Stimulated activated CD8-positive, alpha-beta memory T cell treated with anti-CD3 and anti-CD28 coated beads, Interleukin-15, amount 100 ng/mL, for 1 hour (primary cell): ENCODE results near the gene PTTG1IP.

ENCODE experiments used
- DNase-seq: peaks from one replicate; pipeline ENCODE4 v3.0.0-alpha.2; 2020; ENCODE audit warnings: low read depth

Gene PTTG1IP

GRCh38 chr21:44865561-44866280, 7.8 kb downstream of the PTTG1IP start:
- DNase-seq = no peak

DNA sequence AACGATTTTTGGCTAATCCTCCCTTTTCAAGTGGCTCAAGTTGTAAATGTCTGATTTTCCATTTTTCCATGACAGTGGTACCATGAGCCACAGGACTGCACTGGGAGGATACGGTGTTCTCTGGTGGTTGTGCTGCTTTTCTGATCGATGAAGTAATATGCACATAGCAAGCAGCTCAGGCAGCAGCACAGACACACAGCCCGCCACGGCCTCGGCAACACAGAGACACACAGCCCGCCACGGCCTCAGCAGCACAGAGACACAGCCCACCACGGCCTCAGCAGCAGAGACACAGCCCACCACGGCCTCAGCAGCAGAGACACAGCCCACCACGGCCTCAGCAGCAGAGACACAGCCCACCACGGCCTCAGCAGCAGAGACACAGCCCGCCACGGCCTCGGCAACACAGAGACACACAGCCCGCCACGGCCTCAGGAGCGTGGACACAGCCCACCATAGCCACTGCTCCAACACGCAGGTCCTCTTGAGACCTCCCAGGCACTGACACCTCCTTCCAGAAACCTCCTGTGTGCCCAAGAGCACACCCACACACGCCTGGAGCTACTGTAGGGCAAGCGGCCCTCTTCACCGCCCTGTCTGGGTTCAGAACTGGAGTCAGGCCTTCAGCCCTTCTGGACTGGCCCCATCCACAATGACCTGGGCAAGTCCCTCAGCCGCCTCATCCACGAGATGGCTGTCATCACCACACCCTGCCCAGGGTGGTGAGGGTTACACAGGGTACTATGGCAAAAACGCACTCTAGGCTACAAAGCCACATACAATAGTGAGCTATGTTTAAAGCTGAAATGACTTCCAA, 10.4 kb downstream of the PTTG1IP start:
- DNase-seq = no peak

DNA sequence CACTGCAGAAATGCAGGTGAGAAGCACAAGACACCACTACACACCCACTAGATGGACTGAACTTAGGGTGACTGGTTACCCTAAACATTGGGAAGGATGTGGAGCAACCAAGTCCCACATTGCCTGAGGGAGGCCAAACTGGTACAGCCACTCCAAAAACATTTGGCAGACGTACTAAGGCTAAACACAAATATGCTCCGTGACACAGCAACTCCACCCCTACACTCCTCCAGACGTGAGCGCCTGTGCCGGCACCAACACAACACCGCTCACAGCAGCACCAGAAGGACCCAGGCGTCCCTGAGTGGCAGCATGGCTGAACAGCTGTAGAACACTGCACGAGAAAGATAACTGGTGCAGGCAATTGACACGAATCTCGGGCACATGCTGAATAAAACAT, 14.7 kb downstream of the PTTG1IP start:
- no peak for DNase-seq

DNA sequence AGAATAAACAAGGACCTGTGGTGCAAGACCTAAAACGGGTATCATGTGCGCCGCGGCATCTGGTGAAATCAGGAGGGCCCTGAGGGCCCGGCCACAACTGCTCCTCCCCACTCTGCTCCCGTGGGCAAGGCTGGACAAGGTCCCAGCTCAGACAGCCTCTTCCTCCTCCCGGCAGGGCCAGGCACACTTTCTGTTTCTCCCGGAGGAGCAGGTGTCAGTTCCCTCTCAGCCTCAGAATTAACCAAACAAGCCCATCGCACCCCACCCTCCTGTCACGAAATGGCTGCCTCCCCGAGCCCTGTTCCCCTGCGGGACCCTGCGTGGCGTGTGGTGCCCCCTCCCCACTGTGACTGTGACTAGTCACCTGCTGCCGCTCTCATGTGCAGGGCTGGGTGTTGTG, 15.2 kb downstream of the PTTG1IP start:
- no peak for DNase-seq

GRCh38 chr21:44857127-44857892, 16.2 kb downstream of the PTTG1IP start:
- DNase-seq = no peak

- no peak for DNase-seq
Measured at GRCh38 chr21:44856131-44856530, 17.4 kb downstream of the PTTG1IP start.

GRCh38 chr21:44855572-44855971, 17.9 kb downstream of the PTTG1IP start:
- no peak for DNase-seq

GRCh38 chr21:44854664-44855446, 18.6 kb downstream of the PTTG1IP start:
- no peak for DNase-seq

GRCh38 chr21:44854391-44854663, 19.2 kb downstream of the PTTG1IP start:
- no peak for DNase-seq

DNA sequence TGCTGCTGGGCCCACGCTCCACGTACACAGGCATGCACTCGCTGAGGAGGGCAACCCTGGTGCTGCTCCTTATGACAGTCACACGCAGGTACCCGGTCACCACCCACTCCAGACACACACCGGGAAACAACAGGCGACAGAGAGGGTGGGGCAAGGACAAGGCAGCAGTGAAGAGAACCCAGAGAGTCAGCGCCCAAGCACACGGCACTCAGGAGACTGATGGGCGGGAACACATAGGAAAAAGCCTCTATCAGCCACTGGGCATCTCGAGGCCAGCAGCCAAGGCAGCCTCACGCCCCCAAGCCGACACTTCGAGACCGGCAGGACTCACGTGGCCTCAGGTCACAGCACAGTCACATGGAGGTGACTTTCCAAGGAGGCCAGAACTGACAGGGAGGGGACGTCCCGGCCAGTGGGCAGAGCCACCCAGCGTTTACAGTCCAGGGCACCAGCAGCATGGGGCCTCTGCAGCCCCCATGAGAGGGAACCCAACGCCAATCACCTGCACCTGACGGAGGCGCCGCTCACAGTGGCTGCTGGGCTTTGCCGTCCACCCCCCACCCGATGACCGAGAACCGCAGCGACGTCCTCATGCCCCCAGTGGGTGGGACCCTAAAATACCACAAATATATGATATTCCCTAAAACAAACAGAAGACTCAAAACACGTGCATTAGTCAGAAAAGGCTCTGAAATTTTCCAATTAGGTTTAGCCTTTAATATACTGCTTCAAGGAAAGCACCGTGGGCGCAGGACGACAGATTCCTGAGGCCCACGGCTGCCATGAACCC, 19.7 kb downstream of the PTTG1IP start:
- DNase-seq = no peak

- no peak for DNase-seq
Measured at GRCh38 chr21:44850905-44851657, 22.4 kb downstream of the PTTG1IP start.

DNA sequence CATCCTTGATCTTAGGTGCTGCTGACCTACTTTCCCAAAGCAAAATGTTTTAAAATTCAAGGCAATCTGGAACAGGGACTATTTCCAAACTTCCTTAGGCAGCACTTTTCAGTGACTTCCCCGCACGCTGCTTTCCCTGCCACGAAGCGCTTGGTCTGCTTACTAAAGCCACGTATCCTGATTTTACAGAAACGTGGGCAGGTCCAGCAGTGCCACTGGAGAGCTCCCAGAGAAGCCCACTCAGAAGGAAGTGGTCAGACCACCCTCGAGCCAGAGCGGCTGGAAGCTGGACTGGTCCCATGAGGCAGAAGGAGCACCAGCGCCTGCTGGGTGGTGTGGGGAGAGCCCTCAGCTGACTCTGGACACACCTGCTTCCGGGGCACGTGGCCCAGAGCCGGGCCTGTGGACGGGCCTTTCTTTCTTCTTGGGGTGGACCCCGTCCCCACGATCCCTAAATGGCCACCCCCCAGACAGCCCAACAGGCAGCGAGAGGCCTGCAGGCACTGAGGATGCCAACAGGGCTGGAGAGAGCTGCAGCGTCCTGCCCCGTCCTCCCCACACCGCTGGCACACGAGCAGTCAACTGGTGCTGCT, 23.2 kb downstream of the PTTG1IP start:
- no peak for DNase-seq

DNA sequence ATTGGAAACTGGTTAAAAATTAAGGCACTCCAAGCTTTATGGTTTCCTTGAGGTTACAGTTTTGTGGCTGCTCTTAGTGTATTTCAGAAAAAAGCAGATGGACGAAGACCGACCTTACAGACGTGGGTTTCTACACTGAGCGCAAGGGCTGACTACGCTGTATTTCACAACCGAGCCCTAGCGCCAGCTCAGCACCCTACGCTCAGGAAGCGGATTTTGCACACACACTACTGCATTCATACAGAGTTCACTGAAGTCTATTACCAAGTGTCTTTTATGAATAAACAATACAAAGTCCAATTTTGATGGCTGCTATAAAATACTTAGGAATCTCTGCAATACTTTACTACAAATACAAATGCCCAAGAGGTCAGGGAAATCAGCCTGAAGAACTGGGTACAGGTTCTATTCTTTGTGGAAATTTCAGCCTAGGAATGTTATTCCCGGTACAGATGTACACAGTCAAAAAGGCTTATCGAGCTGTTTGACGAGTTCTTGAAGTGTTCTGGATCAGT, 23.8 kb downstream of the PTTG1IP start:
- no peak for DNase-seq

GRCh38 chr21:44848821-44849521, 24.5 kb downstream of the PTTG1IP start:
- no peak for DNase-seq

DNA sequence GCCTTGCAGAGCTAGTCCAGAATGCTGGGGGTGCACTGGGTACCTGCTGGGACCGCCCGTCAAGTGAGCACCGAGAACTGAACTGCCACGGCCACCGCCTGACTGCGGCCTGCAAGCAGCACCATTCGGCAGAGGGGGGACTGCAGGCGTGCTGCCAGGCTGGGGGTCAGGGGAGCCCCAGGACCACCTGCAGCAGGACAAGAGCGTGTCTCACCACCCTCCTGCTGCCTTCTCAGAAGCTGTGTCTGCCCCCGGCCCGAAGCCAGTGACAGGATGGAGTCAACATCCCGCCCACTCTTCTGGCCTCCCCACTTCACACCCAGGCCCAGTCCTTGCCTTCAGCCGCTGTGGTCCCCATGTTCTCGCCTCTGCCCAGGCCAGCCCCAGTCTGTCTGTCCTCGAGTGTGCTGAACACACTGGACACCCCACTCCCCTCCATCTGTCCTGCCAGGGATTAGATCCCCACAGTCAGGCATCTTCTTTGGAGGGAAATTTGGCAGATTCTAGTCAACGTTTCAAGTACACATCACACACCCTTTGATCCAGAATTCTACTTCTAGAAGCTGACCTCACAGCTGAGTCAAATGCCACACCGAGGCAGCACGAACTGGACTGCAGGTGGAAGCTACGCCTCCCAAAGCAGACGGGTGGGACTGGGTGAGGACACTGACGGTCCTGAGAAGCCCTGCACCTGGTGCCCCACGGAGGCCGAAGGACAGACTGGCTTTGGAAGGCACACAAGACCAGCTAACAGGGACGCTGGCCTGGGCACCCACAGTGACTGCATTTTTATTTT, 26.0 kb downstream of the PTTG1IP start:
- DNase-seq = no peak

GRCh38 chr21:44846485-44847260, 26.8 kb downstream of the PTTG1IP start:
- no peak for DNase-seq

DNA sequence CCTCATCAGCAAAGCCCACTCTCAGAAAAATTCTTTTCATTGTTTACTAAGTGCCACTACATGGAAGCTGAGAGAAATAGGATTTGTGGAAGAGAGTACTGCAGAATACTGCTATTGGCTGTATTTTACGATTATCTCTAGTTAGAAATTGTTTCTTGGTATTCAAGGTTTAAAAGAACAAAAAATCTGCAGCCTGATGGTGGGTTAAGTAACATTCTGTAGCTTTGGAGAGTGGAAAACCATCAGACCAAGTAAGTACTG, 27.3 kb downstream of the PTTG1IP start:
- DNase-seq = no peak
